SK-N-SH (cell line): ENCODE data around the gene NID1. TPM values are rescaled to one million over a fixed set of nuclear protein-coding genes. Genes with fewer than 3 reads are reported as not detected.

ENCODE experiments used
- CTCF ChIA-PET: fragments of 300-600, 350-600 bp; formaldehyde crosslinking; extraction: SDS; loops from one replicate; lab custom pipeline; 2021; lab: Yijun Ruan, JAX
- POLR2A ChIA-PET: fragments of 350-600 bp; sonication (Branson Sonifier 250); formaldehyde crosslinking; extraction: SDS; loops from one replicate; lab custom pipeline; 2020; ENCODE audit warnings: antibody characterized with exemption, inconsistent platforms; lab: Yijun Ruan, JAX
- DNase-seq: peaks from one replicate; pipeline ENCODE4 v3.0.0; 2012
- H2AFZ ChIP-seq: fragments of 200-600 bp; sonication (generic); 2 replicates; pipeline ENCODE4 v1.8.1; 2016; ENCODE audit warnings: antibody characterized with exemption, mild to moderate bottlenecking, low read depth
- H3F3A ChIP-seq: fragments of 200-600 bp; sonication (generic); replicated peaks from 2 replicates; pipeline ENCODE3; 2016; ENCODE audit warnings: antibody characterized with exemption, mild to moderate bottlenecking; ENCODE audit not compliant: insufficient read depth
- H3K27ac ChIP-seq, 2 experiments: fragments of 200-500 bp in 1 of 2; fragments of 200-600 bp in 1 of 2; sonication (Bioruptor generic) in 1 of 2; sonication (generic), shearing (Covaris generic) in 1 of 2; 2 replicates each; pipeline versions ENCODE4 v1.5.1 to v1.6.1; 2014 to 2016; ENCODE audit warnings: low read depth in 2 of 2, inconsistent platforms in 1 of 2, low read length in 1 of 2, mild to moderate bottlenecking in 1 of 2, mixed read lengths in 1 of 2
- H3K27me3 ChIP-seq: fragments of 200-600 bp; sonication (generic), shearing (Covaris generic); 2 replicates; pipeline ENCODE4 v1.6.1; 2016; ENCODE audit warnings: mixed run types; ENCODE audit not compliant: insufficient read depth
- H3K36me3 ChIP-seq, 2 experiments: fragments of 200-500 bp in 1 of 2; fragments of 200-600 bp in 1 of 2; sonication (Bioruptor generic) in 1 of 2; sonication (generic) in 1 of 2; replicated peaks in 1 of 2; 2 replicates each; pipeline versions ENCODE3 to v1.5.1; 2014 to 2016; ENCODE audit warnings: low read length in 1 of 2, mild to moderate bottlenecking in 1 of 2; ENCODE audit not compliant: insufficient read depth in 2 of 2, control insufficient read depth in 1 of 2
- H3K4me1 ChIP-seq, 2 experiments: fragments of 200-500 bp in 1 of 2; fragments of 200-600 bp in 1 of 2; sonication (Bioruptor generic) in 1 of 2; sonication (generic), shearing (Covaris generic) in 1 of 2; 2 replicates each; pipeline versions ENCODE4 v1.5.1 to v1.6.1; 2014 to 2016; ENCODE audit warnings: low read depth in 1 of 2, low read length in 1 of 2, mixed run types in 1 of 2; ENCODE audit not compliant: insufficient read depth in 2 of 2, control insufficient read depth in 1 of 2
- H3K4me2 ChIP-seq: fragments of 200-600 bp; sonication (generic), shearing (Covaris generic); 2 replicates; pipeline ENCODE4 v1.6.1; 2017; ENCODE audit warnings: mixed run types
- H3K4me3 ChIP-seq, 2 experiments: fragments of 200-500 bp in 1 of 2; fragments of 200-600 bp in 1 of 2; sonication (Bioruptor generic) in 1 of 2; sonication (generic), shearing (Covaris generic) in 1 of 2; 2 replicates each; pipeline versions ENCODE4 v1.5.1 to v1.8.1; 2014 to 2016; ENCODE audit warnings: low read depth in 2 of 2, inconsistent platforms in 1 of 2, low read length in 1 of 2, mild to moderate bottlenecking in 1 of 2, mixed read lengths in 1 of 2, moderate library complexity in 1 of 2
- H3K79me2 ChIP-seq: fragments of 200-600 bp; sonication (generic); 2 replicates; pipeline ENCODE4 v1.8.1; 2017; ENCODE audit warnings: mild to moderate bottlenecking; ENCODE audit not compliant: insufficient read depth
- H3K9ac ChIP-seq: fragments of 200-600 bp; sonication (generic); 2 replicates; pipeline ENCODE4 v1.6.1; 2017; ENCODE audit warnings: mixed run types
- H3K9me2 ChIP-seq: fragments of 200-600 bp; sonication (generic); 2 replicates; pipeline ENCODE4 v1.6.1; 2017; ENCODE audit warnings: mixed run types
- H3K9me3 ChIP-seq: fragments of 200-600 bp; sonication (generic); 2 replicates; pipeline ENCODE4 v1.6.1; 2017; ENCODE audit warnings: mixed run types, mild to moderate bottlenecking, moderate library complexity
- H4K20me1 ChIP-seq: fragments of 200-600 bp; sonication (generic); 2 replicates; pipeline ENCODE4 v1.6.1; 2017; ENCODE audit warnings: mild to moderate bottlenecking, mixed run types; ENCODE audit not compliant: insufficient read depth
- CHD2 ChIP-seq: fragments of 150-350 bp; IDR thresholded peaks from 2 replicates; pipeline ENCODE4 v1.6.1; 2018; ENCODE audit warnings: low read length; ENCODE audit not compliant: partially characterized antibody
- ELF1 ChIP-seq: IDR thresholded peaks from 2 replicates; pipeline ENCODE4 v1.4.0; 2012
- EP300 ChIP-seq, 2 experiments: IDR thresholded peaks; 2 replicates each; pipeline versions ENCODE4 v1.4.0 to v1.6.1; 2012; ENCODE audit warnings: borderline replicate concordance in 1 of 2, low read depth in 1 of 2, low read length in 1 of 2
- FOSL2 ChIP-seq: IDR thresholded peaks from 2 replicates; pipeline ENCODE4 v1.4.0; 2012; ENCODE audit warnings: low read depth, mild to moderate bottlenecking, moderate library complexity, borderline replicate concordance
- FOXJ3 ChIP-seq: sonication (generic); formaldehyde crosslinking; IDR thresholded peaks from 2 replicates; pipeline ENCODE4 v1.5.1; 2020; ENCODE audit warnings: mild to moderate bottlenecking, missing genetic modification reagents
- JUND ChIP-seq: IDR thresholded peaks from 2 replicates; pipeline ENCODE4 v1.4.0; 2012
- MEF2A ChIP-seq: IDR thresholded peaks from 2 replicates; pipeline ENCODE4 v1.4.0; 2012; ENCODE audit warnings: low read depth, borderline replicate concordance
- MXI1 ChIP-seq: IDR thresholded peaks from 2 replicates; pipeline ENCODE4 v1.6.1; 2012; ENCODE audit warnings: mild to moderate bottlenecking, low read depth, low read length, improper control_type of control experiment
- RCOR1 ChIP-seq: fragments of 150-350 bp; IDR thresholded peaks from 2 replicates; pipeline ENCODE4 v1.6.1; 2017; ENCODE audit warnings: antibody characterized with exemption, low read length
- RXRA ChIP-seq: IDR thresholded peaks from 2 replicates; pipeline ENCODE4 v1.4.0; 2012; ENCODE audit warnings: low read depth, mild to moderate bottlenecking, borderline replicate concordance
- TAF1 ChIP-seq: IDR thresholded peaks from 2 replicates; pipeline ENCODE4 v1.6.1; 2012; ENCODE audit warnings: low read depth, mild to moderate bottlenecking, low read length, moderate library complexity, borderline replicate concordance
- YY1 ChIP-seq: IDR thresholded peaks from 2 replicates; pipeline ENCODE4 v1.4.0; 2012; ENCODE audit warnings: low read depth, mild to moderate bottlenecking
- WGBS: methylation state at CpG from one replicate; pipeline ENCODE4 v1.1.6; 2017; ENCODE audit warnings: low lambda C conversion rate; 5-methylcytosine and 5-hydroxymethylcytosine counted together
- polyA plus RNA-seq, 3 experiments: library from polyadenylated mRNA; depleted of rRNA; stranded (reverse); fragments of >200 nt; gene quantifications; 2 replicates each; pipeline ENCODE4 v1.2.3, GENCODE V29; 2012
- TF ChIP-seq, protein P1 (sequence below): IDR thresholded peaks from 2 replicates; pipeline ENCODE4 v1.6.1; 2012; ENCODE audit warnings: mild to moderate bottlenecking, low read depth, low read length, moderate library complexity
- TF ChIP-seq, protein P2 (sequence below): IDR thresholded peaks from 2 replicates; pipeline ENCODE4 v1.4.0; 2012; ENCODE audit warnings: low read depth, borderline replicate concordance
- TF ChIP-seq, protein P3 (sequence below): fragments of 150-350 bp; IDR thresholded peaks from 2 replicates; pipeline ENCODE4 v1.6.1; 2017; ENCODE audit warnings: antibody characterized with exemption, low read length, low read depth, borderline replicate concordance

The NID1 gene
- polyA plus RNA-seq, 1 of the 3 experiments (the other 2 are of a cell fraction), result 74.3 TPM

DNA sequence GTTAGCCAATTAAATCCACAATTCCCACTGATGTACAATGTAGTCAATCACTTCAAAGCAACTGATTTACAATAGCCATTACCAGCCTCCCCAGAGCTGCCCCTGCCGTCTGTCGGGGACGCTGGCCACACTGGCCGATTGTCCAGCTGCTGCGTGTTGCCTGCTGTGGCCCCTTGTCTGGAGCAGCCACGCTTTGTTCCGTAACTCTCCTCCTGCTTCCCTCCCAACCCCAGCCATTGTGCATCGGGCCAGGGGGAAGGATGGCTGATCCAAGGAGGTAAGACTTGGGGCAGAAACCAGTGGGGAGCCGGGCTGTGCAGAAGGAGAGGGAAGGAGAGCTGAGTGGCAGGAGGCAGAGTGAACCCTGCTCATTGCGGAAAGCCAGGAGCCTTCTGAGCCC lies 114.6 kb downstream of the NID1 start (continued):
- no peak for TF ChIP-seq RXRA

DNA sequence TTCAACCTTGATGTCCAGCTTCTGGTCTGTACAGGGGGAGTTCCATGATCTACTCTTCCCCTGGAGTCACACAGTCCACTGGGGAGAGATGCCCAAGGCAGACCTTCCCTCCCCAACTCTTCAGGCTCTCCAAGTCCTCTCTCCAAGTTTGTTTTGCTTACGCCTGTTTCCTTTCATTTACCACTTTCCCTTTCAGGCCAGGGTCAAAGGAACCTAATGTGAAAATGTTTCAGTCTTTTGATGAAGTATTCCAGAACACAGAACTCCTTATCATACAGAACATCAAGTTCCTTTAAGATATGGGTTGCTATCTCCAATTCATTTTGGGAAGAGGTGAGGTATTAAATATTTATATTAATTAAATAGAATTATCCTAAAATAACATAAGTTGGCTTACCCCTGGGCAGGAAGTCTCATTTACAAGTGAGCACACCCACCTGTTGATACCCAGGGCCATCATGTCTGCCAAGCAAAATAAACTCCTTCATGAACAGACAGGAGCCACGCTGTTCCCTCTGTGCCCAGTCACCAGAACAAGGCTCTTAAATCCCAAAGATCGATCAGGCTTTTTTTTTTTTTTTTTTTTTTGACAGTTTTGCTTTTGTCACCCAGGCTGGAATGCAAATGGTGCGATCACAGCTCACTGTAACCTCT lies 116.0 kb downstream of the NID1 start:
- no peak for DNase-seq
- no peaks in the 10 kb centered on the region for H3K79me2 ChIP-seq
- no peaks in the 10 kb centered on the region for H4K20me1 ChIP-seq
- H3K27ac ChIP-seq, result no peak overlapping the region
- ChIA-PET CTCF (no interaction called here), POLR2A (no interaction called here)
- no peak overlapping the region for H3K4me3 ChIP-seq
- TF ChIP-seq CHD2, result no peak
- TF ChIP-seq YY1, result no peak
- TF ChIP-seq, protein P1, sequence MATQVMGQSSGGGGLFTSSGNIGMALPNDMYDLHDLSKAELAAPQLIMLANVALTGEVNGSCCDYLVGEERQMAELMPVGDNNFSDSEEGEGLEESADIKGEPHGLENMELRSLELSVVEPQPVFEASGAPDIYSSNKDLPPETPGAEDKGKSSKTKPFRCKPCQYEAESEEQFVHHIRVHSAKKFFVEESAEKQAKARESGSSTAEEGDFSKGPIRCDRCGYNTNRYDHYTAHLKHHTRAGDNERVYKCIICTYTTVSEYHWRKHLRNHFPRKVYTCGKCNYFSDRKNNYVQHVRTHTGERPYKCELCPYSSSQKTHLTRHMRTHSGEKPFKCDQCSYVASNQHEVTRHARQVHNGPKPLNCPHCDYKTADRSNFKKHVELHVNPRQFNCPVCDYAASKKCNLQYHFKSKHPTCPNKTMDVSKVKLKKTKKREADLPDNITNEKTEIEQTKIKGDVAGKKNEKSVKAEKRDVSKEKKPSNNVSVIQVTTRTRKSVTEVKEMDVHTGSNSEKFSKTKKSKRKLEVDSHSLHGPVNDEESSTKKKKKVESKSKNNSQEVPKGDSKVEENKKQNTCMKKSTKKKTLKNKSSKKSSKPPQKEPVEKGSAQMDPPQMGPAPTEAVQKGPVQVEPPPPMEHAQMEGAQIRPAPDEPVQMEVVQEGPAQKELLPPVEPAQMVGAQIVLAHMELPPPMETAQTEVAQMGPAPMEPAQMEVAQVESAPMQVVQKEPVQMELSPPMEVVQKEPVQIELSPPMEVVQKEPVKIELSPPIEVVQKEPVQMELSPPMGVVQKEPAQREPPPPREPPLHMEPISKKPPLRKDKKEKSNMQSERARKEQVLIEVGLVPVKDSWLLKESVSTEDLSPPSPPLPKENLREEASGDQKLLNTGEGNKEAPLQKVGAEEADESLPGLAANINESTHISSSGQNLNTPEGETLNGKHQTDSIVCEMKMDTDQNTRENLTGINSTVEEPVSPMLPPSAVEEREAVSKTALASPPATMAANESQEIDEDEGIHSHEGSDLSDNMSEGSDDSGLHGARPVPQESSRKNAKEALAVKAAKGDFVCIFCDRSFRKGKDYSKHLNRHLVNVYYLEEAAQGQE, result no peak
- no peak for TF ChIP-seq ELF1
- TF ChIP-seq RCOR1, result no peak
- no peak for TF ChIP-seq FOSL2
- TF ChIP-seq EP300 (IDR thresholded peaks at IDR 0.05; ENCODE audit: borderline replicate concordance in 1 of 2, low read depth in 1 of 2, low read length in 1 of 2), result no peak
- no peak for TF ChIP-seq MXI1
- TF ChIP-seq, protein P2, sequence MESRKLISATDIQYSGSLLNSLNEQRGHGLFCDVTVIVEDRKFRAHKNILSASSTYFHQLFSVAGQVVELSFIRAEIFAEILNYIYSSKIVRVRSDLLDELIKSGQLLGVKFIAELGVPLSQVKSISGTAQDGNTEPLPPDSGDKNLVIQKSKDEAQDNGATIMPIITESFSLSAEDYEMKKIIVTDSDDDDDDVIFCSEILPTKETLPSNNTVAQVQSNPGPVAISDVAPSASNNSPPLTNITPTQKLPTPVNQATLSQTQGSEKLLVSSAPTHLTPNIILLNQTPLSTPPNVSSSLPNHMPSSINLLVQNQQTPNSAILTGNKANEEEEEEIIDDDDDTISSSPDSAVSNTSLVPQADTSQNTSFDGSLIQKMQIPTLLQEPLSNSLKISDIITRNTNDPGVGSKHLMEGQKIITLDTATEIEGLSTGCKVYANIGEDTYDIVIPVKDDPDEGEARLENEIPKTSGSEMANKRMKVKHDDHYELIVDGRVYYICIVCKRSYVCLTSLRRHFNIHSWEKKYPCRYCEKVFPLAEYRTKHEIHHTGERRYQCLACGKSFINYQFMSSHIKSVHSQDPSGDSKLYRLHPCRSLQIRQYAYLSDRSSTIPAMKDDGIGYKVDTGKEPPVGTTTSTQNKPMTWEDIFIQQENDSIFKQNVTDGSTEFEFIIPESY, result no peak
- TF ChIP-seq, protein P3, sequence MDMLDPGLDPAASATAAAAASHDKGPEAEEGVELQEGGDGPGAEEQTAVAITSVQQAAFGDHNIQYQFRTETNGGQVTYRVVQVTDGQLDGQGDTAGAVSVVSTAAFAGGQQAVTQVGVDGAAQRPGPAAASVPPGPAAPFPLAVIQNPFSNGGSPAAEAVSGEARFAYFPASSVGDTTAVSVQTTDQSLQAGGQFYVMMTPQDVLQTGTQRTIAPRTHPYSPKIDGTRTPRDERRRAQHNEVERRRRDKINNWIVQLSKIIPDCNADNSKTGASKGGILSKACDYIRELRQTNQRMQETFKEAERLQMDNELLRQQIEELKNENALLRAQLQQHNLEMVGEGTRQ, result no peak
- no peak for TF ChIP-seq FOXJ3
- no peak for TF ChIP-seq MEF2A
- TF ChIP-seq TAF1, result no peak
- no peak for TF ChIP-seq JUND
- H3F3A ChIP-seq, result peaks cover 5% of the 10 kb centered on the region
- no peaks in the 10 kb centered on the region for H3K27me3 ChIP-seq
- no peaks in the 10 kb centered on the region for H3K36me3 ChIP-seq
- no peak overlapping the region for H3K4me2 ChIP-seq
- no peak overlapping the region for H2AFZ ChIP-seq
- no peaks in the 10 kb centered on the region for H3K9me3 ChIP-seq
- no peak overlapping the region for H3K9ac ChIP-seq
- 81% methylated on average over 4 of the region's 4 CpGs for WGBS
- no peaks in the 10 kb centered on the region for H3K4me1 ChIP-seq
- H3K9me2 ChIP-seq, result no peaks in the 10 kb centered on the region
